GF-D8 (cell line): ENCODE results near the gene CRELD2.

Source experiments
- DNase-seq: peaks from one replicate; lab custom pipeline; 2025; lab: John Stamatoyannopoulos, UW

CRELD2 gene

DNA sequence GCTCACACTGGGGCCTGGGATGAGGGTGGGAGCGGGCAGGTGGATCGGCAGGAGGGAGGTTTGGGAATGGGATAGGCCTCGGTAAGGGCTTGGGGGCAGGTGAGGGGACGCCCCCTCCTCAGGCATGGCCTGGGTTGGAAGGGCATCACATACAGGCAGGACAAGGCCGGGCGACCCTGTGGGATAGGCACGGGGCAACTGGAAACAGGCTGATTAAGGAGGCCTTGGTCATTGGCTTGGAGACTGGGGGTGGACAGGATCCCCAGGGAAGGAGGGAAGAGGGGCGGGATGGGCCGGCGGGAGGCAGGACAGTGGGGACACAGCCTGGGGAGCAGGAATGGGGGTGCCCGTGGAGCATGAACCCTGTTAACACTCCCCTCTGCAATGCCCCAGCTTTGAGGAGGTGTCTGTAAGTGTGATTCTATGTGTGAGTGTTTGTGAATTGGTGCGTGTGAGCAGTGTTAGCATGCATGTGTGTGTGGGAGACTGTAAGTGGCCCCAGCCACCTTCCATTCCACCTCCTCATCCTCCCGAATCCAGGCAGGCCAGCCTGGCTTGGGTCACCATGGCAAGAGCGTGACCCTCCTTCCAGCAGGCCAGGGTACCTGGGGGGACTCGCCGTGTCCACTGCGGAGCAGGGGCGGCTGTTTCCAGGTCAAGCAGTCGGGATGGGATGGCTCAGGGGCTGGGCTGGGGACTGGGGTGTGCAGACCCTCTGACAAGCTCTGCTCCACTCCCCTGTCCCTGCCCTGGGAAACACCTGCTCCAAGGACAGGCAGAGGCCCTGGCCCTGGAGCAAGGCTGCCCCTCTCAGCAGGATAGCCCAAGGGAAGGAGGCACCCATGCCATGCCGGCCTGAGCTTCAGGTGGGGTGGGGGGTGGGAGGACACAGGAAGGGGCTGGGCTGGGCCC, 38.7 kb downstream of the CRELD2 start:
- DNase-seq: no peak

DNA sequence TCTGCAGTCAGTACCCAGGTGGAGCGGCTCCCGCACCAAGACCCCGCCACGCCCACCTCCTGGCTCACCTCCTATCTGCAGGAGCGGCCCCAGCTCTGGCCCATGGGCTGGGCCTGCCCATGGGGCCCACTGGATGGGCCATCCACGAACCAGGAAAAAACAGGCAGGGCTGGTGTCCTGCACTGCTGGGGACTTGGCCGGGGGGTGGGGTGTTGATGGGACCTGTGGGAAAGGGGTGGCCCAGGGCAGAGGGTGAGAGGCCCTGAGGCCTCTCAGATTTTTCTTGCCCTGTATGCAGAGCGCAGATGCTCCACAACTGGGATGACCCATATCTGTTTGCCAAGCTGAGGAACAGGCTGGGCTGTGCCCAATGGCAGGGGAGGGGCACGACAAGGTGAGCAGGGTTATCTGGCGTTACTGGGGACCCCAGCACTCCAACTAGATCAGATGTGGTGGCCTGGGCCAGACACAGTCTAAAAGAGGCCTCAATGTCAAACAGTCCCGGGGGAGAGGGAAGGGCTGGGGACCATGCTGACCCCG, 39.5 kb downstream of the CRELD2 start:
- no peak for DNase-seq

DNA sequence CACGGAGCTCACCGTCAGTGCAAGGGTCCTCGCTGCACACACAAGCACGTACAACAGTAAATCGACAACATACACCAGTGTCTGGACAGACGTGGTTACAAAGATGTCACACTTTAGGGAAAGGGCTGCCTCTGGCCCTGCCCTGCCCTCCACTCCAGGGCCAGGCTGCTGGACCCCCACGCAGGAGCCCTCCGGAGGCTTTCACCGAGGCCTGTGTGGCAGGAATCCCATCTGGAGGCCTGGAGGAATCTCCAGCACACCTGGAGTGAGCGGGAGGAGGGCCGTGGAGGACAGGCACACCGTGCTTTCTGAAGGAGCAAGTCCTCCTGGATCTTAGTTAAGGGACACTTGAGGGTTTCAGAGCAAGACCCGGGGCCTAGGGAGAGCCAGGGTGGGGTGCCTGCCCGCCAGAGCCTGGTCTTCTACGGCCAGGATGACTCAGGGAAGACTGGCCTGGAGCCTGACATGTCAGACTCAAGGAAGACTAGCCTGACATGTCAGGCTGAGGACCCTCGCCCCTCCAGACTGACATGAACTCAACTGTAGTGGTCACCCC, 40.0 kb downstream of the CRELD2 start:
- no peak for DNase-seq

DNA sequence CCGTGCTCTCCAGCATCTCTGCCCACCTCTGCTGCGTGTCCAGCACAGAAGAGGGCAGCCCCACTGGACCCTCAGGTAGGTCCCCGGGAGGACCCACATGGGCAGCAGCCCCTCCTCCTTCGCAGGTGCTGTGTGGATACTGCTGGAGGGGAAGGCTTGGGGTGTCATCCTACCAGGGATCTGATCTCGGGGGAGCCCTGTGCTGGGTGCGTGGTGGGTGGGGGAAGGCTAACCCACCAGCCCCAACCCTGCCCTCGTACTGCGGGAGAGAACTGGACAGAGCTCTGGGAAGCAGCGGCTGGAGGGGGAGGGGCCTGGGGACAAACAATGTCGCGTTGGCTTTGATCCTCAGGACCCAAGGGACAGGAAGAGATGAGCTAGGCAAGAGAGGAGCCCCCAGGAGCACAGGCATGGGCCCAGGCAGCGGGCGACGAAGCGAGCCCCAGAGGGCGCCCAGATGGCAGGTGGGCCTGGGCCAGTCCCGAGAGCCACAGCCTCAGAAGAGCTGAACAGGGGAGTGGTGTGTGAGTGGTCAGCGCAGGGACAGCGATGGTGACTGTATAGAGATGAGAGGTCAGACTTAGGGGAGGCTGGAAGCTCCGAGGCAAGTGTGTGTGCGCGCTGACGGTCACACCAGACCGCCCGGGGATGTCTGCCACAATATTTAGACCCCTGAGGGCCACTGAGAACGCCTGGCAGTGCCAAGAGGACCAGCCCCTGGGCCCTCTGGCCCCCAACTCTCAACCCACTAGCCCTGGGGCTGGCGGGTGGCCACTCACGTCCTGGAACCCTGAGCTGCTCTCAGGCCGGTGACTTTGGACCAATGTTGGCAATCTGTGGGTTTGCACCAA, 40.7 kb downstream of the CRELD2 start:
- DNase-seq: no peak

DNA sequence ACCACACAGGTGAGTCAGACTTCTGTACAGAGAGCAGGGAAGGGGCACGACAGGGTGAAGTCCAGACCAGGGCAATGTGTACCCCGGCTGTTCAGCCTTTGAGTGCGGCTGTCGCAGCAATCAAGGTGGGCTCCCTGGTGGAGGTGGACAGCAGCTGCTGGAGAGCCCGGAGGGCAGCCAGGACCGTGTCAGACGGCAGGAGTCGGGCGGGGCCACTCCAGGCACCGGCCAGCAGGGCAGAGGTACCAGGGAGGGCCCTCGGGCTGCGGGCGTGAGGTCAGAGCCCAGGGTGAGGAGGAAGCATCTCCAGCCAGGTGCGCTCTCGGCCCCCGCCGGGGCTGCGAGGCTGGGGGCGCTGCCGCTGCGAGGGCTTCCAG, 41.3 kb downstream of the CRELD2 start:
- no peak for DNase-seq

DNA sequence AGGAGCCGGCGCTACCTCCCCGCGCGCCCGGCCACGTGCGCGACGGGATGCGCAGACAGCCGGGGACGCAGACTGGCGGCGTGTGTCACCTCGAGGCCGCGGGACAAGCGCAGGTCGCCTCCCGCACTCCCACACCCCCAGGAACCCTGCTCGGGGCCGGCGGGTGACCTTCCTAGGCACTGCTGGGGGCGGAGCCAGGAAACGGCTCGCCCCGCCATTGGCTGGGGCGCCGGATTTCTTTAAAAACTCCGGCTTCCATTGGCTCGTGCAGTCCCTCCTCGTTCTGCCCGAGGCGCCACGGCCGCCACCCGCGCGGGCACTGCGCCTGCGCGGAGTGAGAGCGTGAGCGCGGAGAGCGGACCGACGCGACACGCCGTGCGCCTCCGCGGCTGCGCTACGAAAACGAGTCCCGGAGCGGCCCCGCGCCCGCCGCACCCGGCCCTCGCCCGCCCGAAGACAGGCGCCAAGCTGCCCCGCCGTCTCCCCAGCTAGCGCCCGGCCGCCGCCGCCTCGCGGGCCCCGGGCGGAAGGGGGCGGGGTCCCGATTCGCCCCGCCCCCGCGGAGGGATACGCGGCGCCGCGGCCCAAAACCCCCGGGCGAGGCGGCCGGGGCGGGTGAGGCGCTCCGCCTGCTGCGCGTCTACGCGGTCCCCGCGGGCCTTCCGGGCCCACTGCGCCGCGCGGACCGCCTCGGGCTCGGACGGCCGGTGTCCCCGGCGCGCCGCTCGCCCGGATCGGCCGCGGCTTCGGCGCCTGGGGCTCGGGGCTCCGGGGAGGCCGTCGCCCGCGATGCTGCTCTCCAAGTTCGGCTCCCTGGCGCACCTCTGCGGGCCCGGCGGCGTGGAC, 41.9 kb downstream of the CRELD2 start, which contains the start of gene PIM3:
Gene PIM3 (plus strand): TSS at position 614 of the 846 bp plus-strand sequence. CDS start 176 bp downstream, at position 790.
- DNase-seq: peak; percentile 90

DNA sequence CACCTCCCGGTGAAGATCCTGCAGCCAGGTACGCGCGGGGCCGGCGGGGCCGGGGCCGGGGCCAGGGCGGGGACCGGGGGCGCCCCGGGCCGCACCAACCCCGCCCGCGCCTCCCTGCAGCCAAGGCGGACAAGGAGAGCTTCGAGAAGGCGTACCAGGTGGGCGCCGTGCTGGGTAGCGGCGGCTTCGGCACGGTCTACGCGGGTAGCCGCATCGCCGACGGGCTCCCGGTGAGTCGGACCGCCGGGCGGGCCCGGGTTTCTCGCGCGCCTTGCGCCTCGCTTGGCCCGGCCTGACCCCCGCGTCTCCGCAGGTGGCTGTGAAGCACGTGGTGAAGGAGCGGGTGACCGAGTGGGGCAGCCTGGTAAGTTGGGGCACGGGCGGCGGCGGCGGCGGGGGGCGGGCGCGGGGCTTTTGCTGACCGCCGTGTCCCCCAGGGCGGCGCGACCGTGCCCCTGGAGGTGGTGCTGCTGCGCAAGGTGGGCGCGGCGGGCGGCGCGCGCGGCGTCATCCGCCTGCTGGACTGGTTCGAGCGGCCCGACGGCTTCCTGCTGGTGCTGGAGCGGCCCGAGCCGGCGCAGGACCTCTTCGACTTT, 42.7 kb downstream of the CRELD2 start:
- DNase-seq: no peak

DNA sequence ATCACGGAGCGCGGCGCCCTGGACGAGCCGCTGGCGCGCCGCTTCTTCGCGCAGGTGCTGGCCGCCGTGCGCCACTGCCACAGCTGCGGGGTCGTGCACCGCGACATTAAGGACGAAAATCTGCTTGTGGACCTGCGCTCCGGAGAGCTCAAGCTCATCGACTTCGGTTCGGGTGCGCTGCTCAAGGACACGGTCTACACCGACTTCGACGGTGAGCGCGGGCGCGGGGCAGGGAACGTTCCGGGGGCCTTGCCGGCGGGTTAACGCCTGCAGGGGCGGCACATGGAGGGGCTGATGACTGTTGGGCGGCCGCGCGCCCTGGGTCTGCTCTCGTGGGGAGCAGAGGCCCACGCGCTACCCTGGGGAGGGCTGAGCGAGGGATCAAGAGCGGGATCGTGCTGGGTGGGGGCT, 43.2 kb downstream of the CRELD2 start:
- DNase-seq: no peak

DNA sequence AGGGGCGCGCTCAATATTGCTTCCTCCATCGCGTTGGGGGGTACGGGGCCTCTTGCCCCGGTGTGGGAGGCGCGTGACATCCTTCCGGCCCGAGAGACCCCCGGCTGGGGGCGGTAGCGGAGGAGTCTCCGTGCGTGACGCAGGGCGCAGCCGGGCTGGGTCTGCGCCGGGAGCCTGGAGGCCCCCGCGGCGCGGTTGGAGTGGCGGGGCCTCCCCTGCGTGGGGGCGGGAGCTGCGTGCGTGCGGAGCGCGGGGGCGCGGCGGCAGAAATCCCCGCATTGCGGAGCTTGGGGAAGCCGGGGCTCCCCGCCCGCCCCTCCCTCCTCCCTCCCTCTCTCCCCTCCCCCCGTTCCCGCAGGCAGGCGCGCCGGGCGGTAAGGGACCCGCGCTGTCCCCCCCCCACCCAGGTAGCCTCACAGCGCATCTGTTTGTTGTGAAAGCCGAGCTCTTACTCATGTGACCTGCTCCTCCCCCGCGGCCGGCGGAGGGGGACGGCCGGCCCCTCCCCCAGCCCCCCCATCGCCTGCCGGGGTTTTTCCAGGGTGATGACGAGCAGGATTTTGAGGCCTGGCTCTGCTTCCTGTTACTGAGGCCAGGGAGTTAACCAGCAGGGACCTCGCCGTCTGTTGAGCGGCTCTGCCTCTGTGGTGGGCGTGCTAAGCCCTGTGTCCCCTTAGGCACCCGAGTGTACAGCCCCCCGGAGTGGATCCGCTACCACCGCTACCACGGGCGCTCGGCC, 43.7 kb downstream of the CRELD2 start:
- peak; percentile 35 for DNase-seq

DNA sequence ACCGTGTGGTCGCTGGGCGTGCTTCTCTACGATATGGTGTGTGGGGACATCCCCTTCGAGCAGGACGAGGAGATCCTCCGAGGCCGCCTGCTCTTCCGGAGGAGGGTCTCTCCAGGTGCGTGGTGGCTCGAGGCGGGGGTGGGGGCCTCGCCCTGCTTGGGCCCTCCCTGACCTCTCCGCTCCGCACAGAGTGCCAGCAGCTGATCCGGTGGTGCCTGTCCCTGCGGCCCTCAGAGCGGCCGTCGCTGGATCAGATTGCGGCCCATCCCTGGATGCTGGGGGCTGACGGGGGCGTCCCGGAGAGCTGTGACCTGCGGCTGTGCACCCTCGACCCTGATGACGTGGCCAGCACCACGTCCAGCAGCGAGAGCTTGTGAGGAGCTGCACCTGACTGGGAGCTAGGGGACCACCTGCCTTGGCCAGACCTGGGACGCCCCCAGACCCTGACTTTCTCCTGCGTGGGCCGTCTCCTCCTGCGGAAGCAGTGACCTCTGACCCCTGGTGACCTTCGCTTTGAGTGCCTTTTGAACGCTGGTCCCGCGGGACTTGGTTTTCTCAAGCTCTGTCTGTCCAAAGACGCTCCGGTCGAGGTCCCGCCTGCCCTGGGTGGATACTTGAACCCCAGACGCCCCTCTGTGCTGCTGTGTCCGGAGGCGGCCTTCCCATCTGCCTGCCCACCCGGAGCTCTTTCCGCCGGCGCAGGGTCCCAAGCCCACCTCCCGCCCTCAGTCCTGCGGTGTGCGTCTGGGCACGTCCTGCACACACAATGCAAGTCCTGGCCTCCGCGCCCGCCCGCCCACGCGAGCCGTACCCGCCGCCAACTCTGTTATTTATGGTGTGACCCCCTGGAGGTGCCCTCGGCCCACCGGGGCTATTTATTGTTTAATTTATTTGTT, 44.6 kb downstream of the CRELD2 start:
- DNase-seq: no peak

DNA sequence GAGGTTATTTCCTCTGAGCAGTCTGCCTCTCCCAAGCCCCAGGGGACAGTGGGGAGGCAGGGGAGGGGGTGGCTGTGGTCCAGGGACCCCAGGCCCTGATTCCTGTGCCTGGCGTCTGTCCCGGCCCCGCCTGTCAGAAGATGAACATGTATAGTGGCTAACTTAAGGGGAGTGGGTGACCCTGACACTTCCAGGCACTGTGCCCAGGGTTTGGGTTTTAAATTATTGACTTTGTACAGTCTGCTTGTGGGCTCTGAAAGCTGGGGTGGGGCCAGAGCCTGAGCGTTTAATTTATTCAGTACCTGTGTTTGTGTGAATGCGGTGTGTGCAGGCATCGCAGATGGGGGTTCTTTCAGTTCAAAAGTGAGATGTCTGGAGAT, 45.2 kb downstream of the CRELD2 start:
- DNase-seq: no peak

DNA sequence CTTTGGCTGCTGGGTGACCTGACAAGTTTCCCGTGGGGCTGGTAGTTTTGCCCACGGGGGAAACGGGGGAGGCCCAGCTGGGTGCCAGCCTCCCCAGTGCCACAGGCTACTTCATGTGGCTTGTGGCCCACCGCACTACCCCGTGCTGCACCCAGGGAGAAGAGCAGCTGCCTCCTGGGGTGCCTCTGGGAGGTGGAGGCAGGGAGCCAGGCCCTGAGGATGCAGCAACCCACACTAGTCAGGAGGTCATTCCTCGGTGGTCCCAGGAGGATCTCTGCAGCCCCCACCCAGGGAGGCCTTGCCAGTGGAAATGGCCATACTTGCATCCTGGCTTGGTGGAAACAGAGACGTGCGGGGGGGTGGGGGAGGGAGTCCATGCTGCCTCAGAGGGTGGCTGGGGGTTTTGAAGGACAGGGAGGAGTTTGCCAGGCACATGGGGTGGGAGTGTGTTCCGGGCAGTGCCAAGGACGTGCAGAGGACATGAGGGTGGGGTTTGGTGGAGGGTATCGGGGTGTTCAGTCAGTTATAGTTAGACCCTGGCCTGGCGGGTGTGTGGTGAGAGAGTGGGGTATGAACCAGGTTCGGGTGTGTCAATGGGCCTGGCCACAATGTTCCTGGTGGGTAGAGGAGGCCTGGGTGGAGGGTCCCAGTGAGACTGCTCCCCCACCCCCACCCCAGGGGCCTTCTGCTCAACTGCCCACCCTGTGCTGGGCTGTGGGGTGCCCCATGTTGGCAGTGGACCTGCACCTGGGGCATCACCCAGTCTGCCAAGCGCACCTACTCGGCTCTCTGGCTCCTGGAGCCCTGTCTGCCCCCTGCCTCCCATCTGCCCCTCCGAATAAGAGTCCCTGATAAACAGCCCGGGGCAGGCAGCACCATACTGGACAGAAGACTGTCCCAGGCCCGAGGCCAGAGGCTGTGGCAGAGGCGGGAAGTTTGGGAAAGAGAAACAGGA, 46.0 kb downstream of the CRELD2 start:
- no peak for DNase-seq

DNA sequence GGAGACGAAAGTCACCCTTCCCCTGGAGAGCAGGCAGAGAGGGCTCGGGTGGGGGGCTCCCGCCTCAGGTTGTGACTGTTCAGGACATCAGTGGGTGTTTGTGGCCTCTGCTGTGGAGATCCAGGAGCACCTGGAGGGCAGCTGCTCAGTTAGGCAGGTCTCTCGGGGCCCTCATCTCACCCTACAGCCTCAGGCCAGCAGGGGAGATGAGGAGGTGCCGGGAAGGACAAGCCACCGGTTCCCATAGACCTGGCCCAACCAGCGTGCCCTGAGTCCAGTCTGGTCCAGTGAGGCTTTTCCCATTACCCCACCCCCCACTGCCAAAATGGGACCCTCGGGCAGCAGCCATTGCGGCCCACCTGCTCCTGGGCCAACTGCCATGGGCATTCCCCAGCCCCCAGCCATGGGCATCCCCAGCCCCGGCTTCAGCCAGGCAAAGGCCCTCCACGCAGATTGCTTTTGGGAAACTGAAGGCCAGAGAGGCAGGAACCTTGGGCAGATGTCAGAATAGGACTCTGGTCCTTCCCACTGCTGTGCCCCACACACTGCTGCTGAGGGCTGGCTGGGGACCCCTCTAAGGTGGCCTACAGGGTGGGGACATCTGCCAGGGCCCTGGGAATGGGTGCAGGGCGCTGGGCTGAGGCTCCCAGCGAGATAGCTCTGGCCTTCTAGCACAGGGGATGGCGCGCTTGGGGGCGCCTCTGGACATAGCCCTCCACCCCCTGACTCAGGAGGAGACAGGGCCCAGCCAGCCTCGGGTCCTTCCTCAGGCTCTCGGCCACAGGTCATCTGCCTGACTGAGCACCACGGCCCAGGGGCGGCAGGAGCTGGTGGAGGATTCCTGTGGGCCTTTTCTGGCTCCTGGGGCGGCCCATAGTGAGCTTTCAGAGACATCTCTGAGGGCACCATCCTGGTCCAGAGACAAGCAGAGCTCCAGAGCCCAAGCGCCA, 46.9 kb downstream of the CRELD2 start:
- no peak for DNase-seq

DNA sequence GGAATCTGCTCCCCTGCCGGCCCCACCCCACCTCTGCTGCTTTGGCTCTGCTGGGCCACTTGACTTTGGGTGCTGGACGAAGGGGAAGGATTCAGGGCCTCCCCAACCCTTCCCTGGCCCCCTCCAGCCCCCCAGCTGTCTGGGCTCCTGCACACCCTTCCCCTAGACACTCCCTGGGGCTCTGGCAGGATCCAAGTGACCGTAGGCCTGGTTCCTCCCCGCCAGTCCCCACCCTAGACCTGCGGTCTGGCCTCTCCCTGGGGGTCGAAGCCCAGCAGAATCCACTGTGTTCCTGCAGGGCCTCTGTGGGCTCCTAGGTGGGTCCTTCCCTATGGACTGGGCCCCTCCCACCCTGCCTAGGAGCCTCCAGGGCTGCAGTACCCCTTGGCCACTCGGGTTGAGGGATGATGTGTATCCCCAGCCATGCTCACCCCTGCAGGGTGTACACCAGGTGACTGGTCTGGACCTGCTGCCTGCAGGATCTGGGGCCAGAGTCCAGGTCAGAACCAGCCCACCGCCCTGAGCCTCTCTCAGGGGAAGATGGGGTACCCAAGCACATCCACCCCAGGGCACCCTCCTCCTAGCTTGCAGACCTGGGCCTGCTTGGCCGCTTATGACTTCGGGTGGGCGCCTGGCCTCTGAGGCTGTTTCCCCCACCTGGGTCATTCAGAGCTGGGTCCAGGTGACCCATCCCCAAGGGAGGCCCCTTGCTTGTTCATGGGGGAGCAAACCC, 47.8 kb downstream of the CRELD2 start:
- no peak for DNase-seq

DNA sequence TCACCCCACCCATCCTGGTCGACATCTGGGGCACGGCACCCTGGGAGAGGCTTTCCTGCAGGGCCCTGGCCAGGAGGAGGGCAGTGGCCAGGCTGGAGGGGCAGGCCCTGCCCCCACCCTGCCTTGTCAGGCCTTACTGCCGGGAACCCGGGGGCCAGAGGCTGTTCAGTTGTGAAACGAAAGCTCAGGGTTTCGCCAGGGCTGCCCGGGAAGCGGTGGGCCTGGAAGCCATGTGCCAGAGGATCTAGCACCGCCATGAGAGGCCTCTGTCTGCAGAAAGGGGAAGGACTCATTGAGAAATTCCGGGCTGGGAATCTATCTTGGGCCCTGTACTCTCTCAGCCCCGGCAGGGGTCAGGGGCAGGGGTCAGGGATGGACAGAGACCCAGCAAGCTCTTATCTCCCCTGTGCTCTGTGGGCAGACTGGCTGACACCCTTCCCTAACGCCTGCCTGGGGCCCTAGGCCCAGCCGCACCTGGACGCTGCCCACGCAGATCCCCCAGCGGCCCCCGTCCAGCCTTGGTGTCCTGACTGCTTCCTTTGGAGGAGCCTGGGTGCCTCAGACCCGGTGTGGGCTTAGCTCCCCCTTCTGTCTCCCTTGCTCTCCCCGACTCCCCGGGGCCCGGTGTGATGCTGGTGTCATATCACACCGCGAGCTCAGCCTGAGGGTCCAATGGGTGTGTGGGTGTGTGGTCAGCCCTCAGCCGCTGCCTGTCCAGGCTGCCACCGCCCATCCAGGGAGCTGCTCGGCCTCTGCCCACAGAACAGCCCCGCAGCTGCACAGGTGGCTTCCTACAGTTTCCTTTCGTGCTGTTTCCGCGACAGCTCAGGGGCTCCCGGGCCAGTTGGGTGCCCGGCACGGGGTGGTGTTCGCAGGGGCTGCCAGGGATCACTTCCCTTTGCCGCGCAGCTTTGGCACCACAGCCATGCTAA, 48.6 kb downstream of the CRELD2 start:
- peak; percentile 53 for DNase-seq
